Measurements from ENCODE around the gene SH3BP1. TPM values are rescaled to one million over a fixed set of nuclear protein-coding genes. Genes with fewer than 3 reads are reported as not detected.
"Not testable (repeated sequence)": the region's sequence is repeated elsewhere in the genome, so short reads cannot be mapped to it uniquely, and the experiment has no call there.

Gene SH3BP1
- polyA plus RNA-seq, 1 experiment: 5.8 TPM

- TF ChIP-seq, protein P1, sequence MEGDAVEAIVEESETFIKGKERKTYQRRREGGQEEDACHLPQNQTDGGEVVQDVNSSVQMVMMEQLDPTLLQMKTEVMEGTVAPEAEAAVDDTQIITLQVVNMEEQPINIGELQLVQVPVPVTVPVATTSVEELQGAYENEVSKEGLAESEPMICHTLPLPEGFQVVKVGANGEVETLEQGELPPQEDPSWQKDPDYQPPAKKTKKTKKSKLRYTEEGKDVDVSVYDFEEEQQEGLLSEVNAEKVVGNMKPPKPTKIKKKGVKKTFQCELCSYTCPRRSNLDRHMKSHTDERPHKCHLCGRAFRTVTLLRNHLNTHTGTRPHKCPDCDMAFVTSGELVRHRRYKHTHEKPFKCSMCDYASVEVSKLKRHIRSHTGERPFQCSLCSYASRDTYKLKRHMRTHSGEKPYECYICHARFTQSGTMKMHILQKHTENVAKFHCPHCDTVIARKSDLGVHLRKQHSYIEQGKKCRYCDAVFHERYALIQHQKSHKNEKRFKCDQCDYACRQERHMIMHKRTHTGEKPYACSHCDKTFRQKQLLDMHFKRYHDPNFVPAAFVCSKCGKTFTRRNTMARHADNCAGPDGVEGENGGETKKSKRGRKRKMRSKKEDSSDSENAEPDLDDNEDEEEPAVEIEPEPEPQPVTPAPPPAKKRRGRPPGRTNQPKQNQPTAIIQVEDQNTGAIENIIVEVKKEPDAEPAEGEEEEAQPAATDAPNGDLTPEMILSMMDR (IDR thresholded peaks at IDR 0.05; ENCODE audit: insufficient read depth, low read depth, low read length): peak; percentile 100
- DNase-seq (ENCODE audit: low read depth): no peak
- peak overlapping the region; percentile 65; the same call in 1 of the 2 replicates for H3K4me3 ChIP-seq (ENCODE audit: low read depth, low read length)
- CTCF ChIA-PET: interaction anchor here (0.6 to 4.6 kb wide), 49 partner anchors 8 to 290 kb away, joined by 3 to 36 read pairs (median 5); partner anchors contain the start of genes CDC42EP1 and LGALS1
- no peaks in the 10 kb centered on the region for H3K36me3 ChIP-seq (ENCODE audit: control insufficient read depth, insufficient read depth, low read length)
- H3K27me3 ChIP-seq (ENCODE audit: control insufficient read depth, insufficient read depth, low read length): peaks cover 3% of the 10 kb centered on the region; the same call in 1 of the 2 replicates
- POLR2A ChIA-PET: interaction anchor here (0.6 to 1.7 kb wide), 3 partner anchors 26 to 135 kb away, joined by 3 to 16 read pairs (median 6); partner anchors contain the start of gene LGALS1
Measured at GRCh38 chr22:37607010-37607934, 32.2 kb upstream of the SH3BP1 start.

DNA sequence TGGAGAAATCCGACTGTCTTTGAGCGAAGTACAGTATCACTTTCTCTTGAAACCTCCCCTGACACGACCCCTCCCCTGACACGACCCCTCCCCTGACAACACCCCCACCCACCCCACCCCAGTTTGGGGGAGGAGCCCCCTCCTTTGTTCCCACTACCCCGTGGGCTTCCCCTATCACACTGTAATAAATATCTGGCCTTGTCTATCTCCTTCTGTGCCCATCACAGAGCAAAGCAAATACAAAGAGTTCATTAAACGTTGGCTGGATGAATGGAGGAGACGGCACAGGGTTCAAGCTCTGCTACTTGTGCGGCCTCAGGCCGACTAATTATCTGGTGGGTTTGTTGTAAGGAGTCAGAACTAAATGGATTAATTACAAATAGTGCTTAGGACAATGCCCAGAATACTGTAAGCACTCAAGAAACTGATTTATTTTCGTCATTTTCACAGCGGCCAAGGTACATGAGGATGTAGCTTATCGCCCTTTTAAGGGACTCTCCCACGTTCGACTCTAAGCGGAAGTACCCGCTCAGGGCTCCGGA is 31.5 kb upstream of the SH3BP1 start:
- DNase-seq (ENCODE audit: low read depth): no peak
- POLR2A ChIA-PET: interaction anchor here (0.6 to 1.7 kb wide), 2 partner anchors 25 to 68 kb away, joined by 6 to 16 read pairs; partner anchors contain the start of gene LGALS1
- CTCF ChIA-PET: interaction anchor here (0.7 to 4.6 kb wide), 28 partner anchors 9 to 211 kb away, joined by 3 to 36 read pairs (median 8); partner anchors contain the start of gene CDC42EP1

DNA sequence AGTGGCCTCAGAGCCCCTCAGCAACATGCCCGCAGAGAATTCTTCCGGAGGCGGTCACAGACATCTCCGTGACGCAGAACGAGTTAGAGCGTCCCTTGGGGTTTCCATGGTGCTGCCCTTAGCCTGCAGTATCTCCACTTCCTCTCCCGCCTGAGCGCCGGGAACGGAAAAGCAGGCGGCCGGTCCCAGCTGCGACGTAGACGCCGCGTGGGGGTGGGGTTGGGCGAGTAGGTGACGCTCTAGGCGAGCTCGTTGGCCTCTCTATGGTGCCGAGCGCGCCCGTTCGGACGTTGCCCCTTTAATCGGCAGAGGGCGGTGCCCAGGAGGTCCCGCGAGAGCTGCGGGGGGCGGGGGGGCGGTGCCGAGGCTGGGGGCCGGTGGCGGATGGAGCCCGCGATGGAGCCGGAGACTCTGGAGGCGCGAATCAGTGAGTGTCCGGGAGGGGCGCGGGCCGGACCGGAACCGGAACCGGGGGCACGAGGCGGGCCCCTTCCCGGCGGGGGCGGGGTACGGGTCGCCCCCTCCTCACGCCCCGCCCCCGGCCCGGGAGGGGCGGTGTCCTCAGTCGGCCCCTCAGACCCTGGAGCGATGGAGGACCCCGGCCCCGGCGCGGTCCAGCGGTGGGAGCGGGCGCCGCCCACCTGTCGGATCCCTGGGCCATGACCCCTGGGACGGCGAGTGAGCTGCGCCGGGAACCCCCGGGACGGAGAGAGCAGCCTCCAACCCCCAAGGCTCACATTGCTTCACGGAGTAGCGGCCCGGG is 30.8 kb upstream of the SH3BP1 start, which contains the start of gene GGA1:
Gene GGA1, plus strand, starts transcription at position 358 of the 763 bp plus-strand sequence. Its CDS starts 27 bp downstream, at position 385.
- Histone ChIP-seq H3K4me3 (ENCODE audit: low read depth, low read length) (peak within 1 kb of the TSS; percentile 65), H3K36me3 (ENCODE audit: control insufficient read depth, insufficient read depth, low read length) (no peaks in the 10 kb centered on the region), H3K27me3 (ENCODE audit: control insufficient read depth, insufficient read depth, low read length) (peaks cover 3% of the 10 kb centered on the region; the same call in 1 of the 2 replicates)
- POLR2A ChIA-PET: interaction anchor here (0.7 to 1.7 kb wide), 2 partner anchors 67 to 141 kb away, joined by 6 to 16 read pairs; partner anchors contain the start of gene LGALS1
- CTCF ChIA-PET: interaction anchor here (0.7 to 4.6 kb wide), 19 partner anchors 8 to 210 kb away, joined by 3 to 36 read pairs (median 13); partner anchors contain the start of gene CDC42EP1
- peak; percentile 80 for DNase-seq (ENCODE audit: low read depth)
- TF ChIP-seq, protein P1 (IDR thresholded peaks at IDR 0.05; ENCODE audit: insufficient read depth, low read depth, low read length): no peak

More for the DNA sequence above, 31.5 kb upstream of the SH3BP1 start:
- peak overlapping the region; percentile 65 for H3K4me3 ChIP-seq (ENCODE audit: low read depth, low read length)
- peaks cover 3% of the 10 kb centered on the region; the same call in 1 of the 2 replicates for H3K27me3 ChIP-seq (ENCODE audit: control insufficient read depth, insufficient read depth, low read length)
- TF ChIP-seq, protein P1 (IDR thresholded peaks at IDR 0.05; ENCODE audit: insufficient read depth, low read depth, low read length): no peak
- no peaks in the 10 kb centered on the region for H3K36me3 ChIP-seq (ENCODE audit: control insufficient read depth, insufficient read depth, low read length)

DNA sequence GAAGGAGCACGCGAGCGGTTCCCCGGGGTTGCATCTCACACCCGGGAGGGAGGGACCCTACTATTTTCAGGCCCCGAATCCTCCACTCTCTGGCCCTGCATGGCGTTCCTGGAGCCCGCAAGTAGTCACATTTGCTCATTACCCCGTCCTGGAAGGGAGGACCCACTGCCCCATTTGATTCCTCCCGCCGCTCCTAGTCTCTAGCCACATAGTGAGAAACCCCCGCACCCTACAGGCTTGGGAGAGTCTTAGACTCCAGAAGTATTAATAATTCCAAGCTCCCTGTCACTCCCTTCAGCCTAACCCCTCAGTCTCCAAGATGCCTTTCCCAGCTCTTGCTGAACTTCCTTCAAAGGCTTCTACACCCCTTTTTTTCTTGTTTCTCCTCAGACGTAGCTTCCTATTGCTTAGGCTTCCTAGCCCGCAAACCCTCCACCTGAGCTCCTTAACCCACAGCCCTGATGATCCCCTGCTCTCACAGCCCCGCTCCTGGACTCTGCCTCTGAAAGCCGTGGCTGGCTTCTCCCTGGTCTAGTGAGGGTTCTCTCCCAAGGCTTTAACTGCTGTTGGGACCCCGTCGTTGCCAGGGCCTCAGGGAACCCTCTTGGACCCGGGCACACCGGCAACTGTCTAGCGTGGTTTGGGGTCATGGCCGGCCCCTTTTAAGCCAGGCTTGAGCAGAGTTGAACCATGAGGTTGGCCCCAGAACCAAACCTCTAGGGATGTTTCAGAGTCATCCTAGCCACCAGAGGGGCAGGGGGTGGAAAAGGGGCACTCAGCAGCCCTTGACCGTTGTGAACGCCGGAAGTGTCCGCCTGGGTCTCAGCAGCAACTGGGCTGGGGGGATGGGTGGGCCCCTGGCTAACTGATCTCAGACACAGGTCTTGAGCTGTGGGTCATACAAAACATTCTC is 30.0 kb upstream of the SH3BP1 start:
- no peaks in the 10 kb centered on the region for H3K36me3 ChIP-seq (ENCODE audit: control insufficient read depth, insufficient read depth, low read length)
- H3K27me3 ChIP-seq (ENCODE audit: control insufficient read depth, insufficient read depth, low read length): peaks cover 3% of the 10 kb centered on the region; the same call in 1 of the 2 replicates
- H3K4me3 ChIP-seq (ENCODE audit: low read depth, low read length): peak overlapping the region; percentile 65
- CTCF ChIA-PET: interaction anchor here (0.7 to 4.6 kb wide), 11 partner anchors 14 to 209 kb away, joined by 3 to 36 read pairs (median 15); no protein-coding TSS in a partner anchor
- TF ChIP-seq, protein P1 (IDR thresholded peaks at IDR 0.05; ENCODE audit: insufficient read depth, low read depth, low read length): no peak
- DNase-seq (ENCODE audit: low read depth): no peak
- POLR2A ChIA-PET: interaction anchor here (1.7 kb wide), 1 partner anchor 66 kb away, joined by 16 read pairs; the partner anchor contains the start of gene LGALS1

GRCh38 chr22:37610153-37610475 is 29.4 kb upstream of the SH3BP1 start:
- CTCF ChIA-PET: interaction anchor here (0.8 to 2.6 kb wide), 3 partner anchors 13 to 72 kb away, joined by 3 to 8 read pairs (median 7); no protein-coding TSS in a partner anchor
- H3K27me3 ChIP-seq (ENCODE audit: control insufficient read depth, insufficient read depth, low read length); POLR2A ChIA-PET; DNase-seq (ENCODE audit: low read depth); H3K36me3 ChIP-seq (ENCODE audit: control insufficient read depth, insufficient read depth, low read length): not testable (repeated sequence)
- H3K4me3 ChIP-seq (ENCODE audit: low read depth, low read length): peak overlapping the region; percentile 65
